ENCODE measurements around the gene COP1. TPM values are rescaled to one million over a fixed set of nuclear protein-coding genes. Genes with fewer than 3 reads are reported as not detected.

Gene COP1
- total and polyA plus RNA-seq, 2 of the 8 experiments (the other 6 are each of a cell fraction or from before 2014, with no cell fraction given): 26.2 to 44.9 TPM

- TF ChIP-seq, protein P1, sequence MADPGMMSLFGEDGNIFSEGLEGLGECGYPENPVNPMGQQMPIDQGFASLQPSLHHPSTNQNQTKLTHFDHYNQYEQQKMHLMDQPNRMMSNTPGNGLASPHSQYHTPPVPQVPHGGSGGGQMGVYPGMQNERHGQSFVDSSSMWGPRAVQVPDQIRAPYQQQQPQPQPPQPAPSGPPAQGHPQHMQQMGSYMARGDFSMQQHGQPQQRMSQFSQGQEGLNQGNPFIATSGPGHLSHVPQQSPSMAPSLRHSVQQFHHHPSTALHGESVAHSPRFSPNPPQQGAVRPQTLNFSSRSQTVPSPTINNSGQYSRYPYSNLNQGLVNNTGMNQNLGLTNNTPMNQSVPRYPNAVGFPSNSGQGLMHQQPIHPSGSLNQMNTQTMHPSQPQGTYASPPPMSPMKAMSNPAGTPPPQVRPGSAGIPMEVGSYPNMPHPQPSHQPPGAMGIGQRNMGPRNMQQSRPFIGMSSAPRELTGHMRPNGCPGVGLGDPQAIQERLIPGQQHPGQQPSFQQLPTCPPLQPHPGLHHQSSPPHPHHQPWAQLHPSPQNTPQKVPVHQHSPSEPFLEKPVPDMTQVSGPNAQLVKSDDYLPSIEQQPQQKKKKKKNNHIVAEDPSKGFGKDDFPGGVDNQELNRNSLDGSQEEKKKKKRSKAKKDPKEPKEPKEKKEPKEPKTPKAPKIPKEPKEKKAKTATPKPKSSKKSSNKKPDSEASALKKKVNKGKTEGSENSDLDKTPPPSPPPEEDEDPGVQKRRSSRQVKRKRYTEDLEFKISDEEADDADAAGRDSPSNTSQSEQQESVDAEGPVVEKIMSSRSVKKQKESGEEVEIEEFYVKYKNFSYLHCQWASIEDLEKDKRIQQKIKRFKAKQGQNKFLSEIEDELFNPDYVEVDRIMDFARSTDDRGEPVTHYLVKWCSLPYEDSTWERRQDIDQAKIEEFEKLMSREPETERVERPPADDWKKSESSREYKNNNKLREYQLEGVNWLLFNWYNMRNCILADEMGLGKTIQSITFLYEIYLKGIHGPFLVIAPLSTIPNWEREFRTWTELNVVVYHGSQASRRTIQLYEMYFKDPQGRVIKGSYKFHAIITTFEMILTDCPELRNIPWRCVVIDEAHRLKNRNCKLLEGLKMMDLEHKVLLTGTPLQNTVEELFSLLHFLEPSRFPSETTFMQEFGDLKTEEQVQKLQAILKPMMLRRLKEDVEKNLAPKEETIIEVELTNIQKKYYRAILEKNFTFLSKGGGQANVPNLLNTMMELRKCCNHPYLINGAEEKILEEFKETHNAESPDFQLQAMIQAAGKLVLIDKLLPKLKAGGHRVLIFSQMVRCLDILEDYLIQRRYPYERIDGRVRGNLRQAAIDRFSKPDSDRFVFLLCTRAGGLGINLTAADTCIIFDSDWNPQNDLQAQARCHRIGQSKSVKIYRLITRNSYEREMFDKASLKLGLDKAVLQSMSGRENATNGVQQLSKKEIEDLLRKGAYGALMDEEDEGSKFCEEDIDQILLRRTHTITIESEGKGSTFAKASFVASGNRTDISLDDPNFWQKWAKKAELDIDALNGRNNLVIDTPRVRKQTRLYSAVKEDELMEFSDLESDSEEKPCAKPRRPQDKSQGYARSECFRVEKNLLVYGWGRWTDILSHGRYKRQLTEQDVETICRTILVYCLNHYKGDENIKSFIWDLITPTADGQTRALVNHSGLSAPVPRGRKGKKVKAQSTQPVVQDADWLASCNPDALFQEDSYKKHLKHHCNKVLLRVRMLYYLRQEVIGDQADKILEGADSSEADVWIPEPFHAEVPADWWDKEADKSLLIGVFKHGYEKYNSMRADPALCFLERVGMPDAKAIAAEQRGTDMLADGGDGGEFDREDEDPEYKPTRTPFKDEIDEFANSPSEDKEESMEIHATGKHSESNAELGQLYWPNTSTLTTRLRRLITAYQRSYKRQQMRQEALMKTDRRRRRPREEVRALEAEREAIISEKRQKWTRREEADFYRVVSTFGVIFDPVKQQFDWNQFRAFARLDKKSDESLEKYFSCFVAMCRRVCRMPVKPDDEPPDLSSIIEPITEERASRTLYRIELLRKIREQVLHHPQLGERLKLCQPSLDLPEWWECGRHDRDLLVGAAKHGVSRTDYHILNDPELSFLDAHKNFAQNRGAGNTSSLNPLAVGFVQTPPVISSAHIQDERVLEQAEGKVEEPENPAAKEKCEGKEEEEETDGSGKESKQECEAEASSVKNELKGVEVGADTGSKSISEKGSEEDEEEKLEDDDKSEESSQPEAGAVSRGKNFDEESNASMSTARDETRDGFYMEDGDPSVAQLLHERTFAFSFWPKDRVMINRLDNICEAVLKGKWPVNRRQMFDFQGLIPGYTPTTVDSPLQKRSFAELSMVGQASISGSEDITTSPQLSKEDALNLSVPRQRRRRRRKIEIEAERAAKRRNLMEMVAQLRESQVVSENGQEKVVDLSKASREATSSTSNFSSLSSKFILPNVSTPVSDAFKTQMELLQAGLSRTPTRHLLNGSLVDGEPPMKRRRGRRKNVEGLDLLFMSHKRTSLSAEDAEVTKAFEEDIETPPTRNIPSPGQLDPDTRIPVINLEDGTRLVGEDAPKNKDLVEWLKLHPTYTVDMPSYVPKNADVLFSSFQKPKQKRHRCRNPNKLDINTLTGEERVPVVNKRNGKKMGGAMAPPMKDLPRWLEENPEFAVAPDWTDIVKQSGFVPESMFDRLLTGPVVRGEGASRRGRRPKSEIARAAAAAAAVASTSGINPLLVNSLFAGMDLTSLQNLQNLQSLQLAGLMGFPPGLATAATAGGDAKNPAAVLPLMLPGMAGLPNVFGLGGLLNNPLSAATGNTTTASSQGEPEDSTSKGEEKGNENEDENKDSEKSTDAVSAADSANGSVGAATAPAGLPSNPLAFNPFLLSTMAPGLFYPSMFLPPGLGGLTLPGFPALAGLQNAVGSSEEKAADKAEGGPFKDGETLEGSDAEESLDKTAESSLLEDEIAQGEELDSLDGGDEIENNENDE (IDR thresholded peaks at IDR 0.05; ENCODE audit: insufficient replicate concordance, low read length): no peak
- TF ChIP-seq, protein P2, sequence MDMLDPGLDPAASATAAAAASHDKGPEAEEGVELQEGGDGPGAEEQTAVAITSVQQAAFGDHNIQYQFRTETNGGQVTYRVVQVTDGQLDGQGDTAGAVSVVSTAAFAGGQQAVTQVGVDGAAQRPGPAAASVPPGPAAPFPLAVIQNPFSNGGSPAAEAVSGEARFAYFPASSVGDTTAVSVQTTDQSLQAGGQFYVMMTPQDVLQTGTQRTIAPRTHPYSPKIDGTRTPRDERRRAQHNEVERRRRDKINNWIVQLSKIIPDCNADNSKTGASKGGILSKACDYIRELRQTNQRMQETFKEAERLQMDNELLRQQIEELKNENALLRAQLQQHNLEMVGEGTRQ (IDR thresholded peaks at IDR 0.05; ENCODE audit: low read length): no peak
- no peak for TF ChIP-seq BCL11A (IDR thresholded peaks at IDR 0.05; ENCODE audit: low read depth in 2 of 2, low read length in 2 of 2)
- no peak for TF ChIP-seq POU5F1 (IDR thresholded peaks at IDR 0.05; ENCODE audit: low read depth, low read length)
- no peak for TF ChIP-seq FOSL1 (IDR thresholded peaks at IDR 0.05; ENCODE audit: insufficient read depth, low read depth, low read length)
- no peak for TF ChIP-seq PHF8 (conservative IDR thresholded peaks at IDR 0.05; ENCODE audit: low read depth, low read length)
Observed at GRCh38 chr1:176174108-176174507, 33.0 kb downstream of the COP1 start (continued).
